Pancreas (tissue), 10 donors: ENCODE data around the gene CBR3. TPM values are rescaled to one million over a fixed set of nuclear protein-coding genes. Genes with fewer than 3 reads are reported as not detected.
"Not testable (repeated sequence)": the region's sequence is repeated elsewhere in the genome, so short reads cannot be mapped to it uniquely, and the experiment has no call there.

ENCODE experiments used
- ATAC-seq, 4 donors: fragments of 200-7000 bp; cut with Tn5 transposase; one replicate each; pipeline versions ENCODE4 v1.8.0 to v1.9.1; 2020; ENCODE audit warnings: mild to moderate bottlenecking in 4 of 4, moderate library complexity in 4 of 4
- DNase-seq, 6 donors: peaks; one replicate each; pipeline ENCODE4 v3.0.0-alpha.2; 2020
- FAIRE-seq: peaks from 2 replicates; lab custom pipeline; 2012; peaks lifted over from hg19 to GRCh38; lab: Jason Lieb, UNC
- H3K27ac ChIP-seq, 4 donors: fragments of 200-600 bp; sonication (generic); 1 replicate in 3 of 4; 2 replicates in 1 of 4; pipeline versions ENCODE4 v1.5.0 to v1.8.0; 2020
- H3K27me3 ChIP-seq, 4 donors: fragments of 200-600 bp; one replicate each; pipeline ENCODE4 v1.8.0; 2021
- H3K36me3 ChIP-seq, 3 donors: fragments of 200-600 bp; sonication (generic) in 1 of 3; one replicate each; pipeline versions ENCODE4 v1.5.0 to v1.8.0; 2020 to 2021
- H3K4me1 ChIP-seq, 3 donors: fragments of 200-600 bp; one replicate each; pipeline ENCODE4 v1.8.0; 2021
- H3K4me3 ChIP-seq, 4 donors: fragments of 200-600 bp; sonication (generic) in 2 of 4; one replicate each; pipeline versions ENCODE4 v1.5.0 to v1.8.0; 2020 to 2021
- H3K9me3 ChIP-seq, 4 donors: fragments of 200-600 bp; one replicate each; pipeline ENCODE4 v1.8.0; 2021
- CTCF ChIP-seq, 4 donors: fragments of 200-600 bp; sonication (generic) in 3 of 4; IDR thresholded peaks; one replicate each; pipeline versions ENCODE4 v1.5.0 to v1.8.0; 2021; ENCODE audit warnings: antibody characterized with exemption in 4 of 4
- WGBS, 2 donors: extraction: QIAGEN DNeasy Blood & Tissue Kit; methylation state at CpG; one replicate each; pipeline ENCODE4 v1.1.7; 2013; 5-methylcytosine and 5-hydroxymethylcytosine counted together
- intact Hi-C, 3 donors: fragments of 100-400 bp; cut with DNase I; formaldehyde crosslinking; loops; one replicate each; pipeline versions ENCODE4 v1.11.1 to v1.14.2; 2022
- polyA plus RNA-seq, 2 donors: library from polyadenylated mRNA; stranded (reverse); fragments of 200-250 nt; gene quantifications; one replicate each; pipeline ENCODE4 v1.2.3, GENCODE V29; 2013
- total RNA-seq, 6 donors: library from RNA; stranded (reverse); fragmentation: NEBNext Ultra II Directional in 4 of 6; extraction: Animal tissue kit (Norgen Biotek cat#: 25700) in 4 of 6; gene quantifications; one replicate each; pipeline versions ENCODE4 v1.2.1 to v1.2.4, GENCODE V29; 2021 to 2023
- donor health status: healthy with polysubstance abuse.
- donor health status: DM: no; HTN: no; CAD: no; lungs with moderate emphysema.
- donor health status: DM: no; HTN: no; CAD: no.
- donor health status: control.
- donor health status: control.
- donor health status: Bipolar disorder and iron deficiency.
- donor health status: DM: yes; HTN: yes; CAD: no.
- donor health status: DM: no; HTN: no; CAD: no.
- donor health status: DM: no; HTN: no; CAD: no.
- donor health status: DM: yes; HTN: yes; CAD: no.

Gene CBR3
- total and polyA plus RNA-seq, 8 donors: 0.16 to 2.4 (median 1.1) TPM

GRCh38 chr21:36129219-36129618, 5.7 kb upstream of the CBR3 start:
- Histone ChIP-seq H3K27me3 (no peaks in the 10 kb centered on the region), H3K4me1 (peaks cover 0 to under 1% (median 0%) of the 10 kb centered on the region in 3 donors), H3K4me3 (no peak overlapping the region), H3K27ac (no peak overlapping the region), H3K9me3 (no peaks in the 10 kb centered on the region), H3K36me3 (no peaks in the 10 kb centered on the region)
- intact Hi-C loops: no loop called here
- 74 to 78% methylated on average over 2 of the region's 2 CpGs for WGBS, 2 donors
- ATAC-seq: no peak
- FAIRE-seq: no peak
- no peak for DNase-seq
- no peak for TF ChIP-seq CTCF (IDR thresholded peaks at IDR 0.05)

GRCh38 chr21:36130414-36130762, 4.5 kb upstream of the CBR3 start:
- WGBS, 2 donors: 28 to 32% methylated on average over 9 to 10 of the region's 18 CpGs
- H3K27me3 ChIP-seq, intact Hi-C loops, H3K4me1 ChIP-seq, H3K9me3 ChIP-seq, ATAC-seq, FAIRE-seq, H3K36me3 ChIP-seq, DNase-seq, H3K27ac ChIP-seq: not testable (repeated sequence)
- peak overlapping the region in 1 of 4 donors; percentile 36 for H3K4me3 ChIP-seq

- H3K9me3 ChIP-seq, H3K36me3 ChIP-seq, intact Hi-C loops, H3K4me1 ChIP-seq, H3K27me3 ChIP-seq, ATAC-seq, FAIRE-seq, H3K4me3 ChIP-seq, DNase-seq, H3K27ac ChIP-seq: not testable (repeated sequence)
- WGBS, 2 donors: 91 to 94% methylated on average over 5 of the region's 5 CpGs
These were observed 4.0 kb upstream of the CBR3 start for GRCh38 chr21:36130839-36131238.

- intact Hi-C loops: no loop called here
- 85 to 86% methylated on average over 8 of the region's 8 CpGs for WGBS, 2 donors
- Histone ChIP-seq H3K9me3 (no peaks in the 10 kb centered on the region), H3K27me3 (no peaks in the 10 kb centered on the region), H3K27ac (no peak overlapping the region), H3K36me3 (no peaks in the 10 kb centered on the region), H3K4me1 (peaks cover 0 to 8% (median 0%) of the 10 kb centered on the region in 3 donors), H3K4me3 (no peak overlapping the region)
- no peak for ATAC-seq
- DNase-seq: no peak
- TF ChIP-seq CTCF (IDR thresholded peaks at IDR 0.05): no peak
- FAIRE-seq: no peak
These were observed 2.2 kb upstream of the CBR3 start for GRCh38 chr21:36132696-36133095.

GRCh38 chr21:36135391-36136102, 668 bp downstream of the CBR3 start:
- no peak for FAIRE-seq
- Histone ChIP-seq H3K4me1 (peaks cover 0 to 8% (median 0%) of the 10 kb centered on the region in 3 donors), H3K9me3 (no peaks in the 10 kb centered on the region), H3K27ac (peak overlapping the region in 3 of 4 donors; percentile 34 to 63 (median 39)), H3K36me3 (no peaks in the 10 kb centered on the region), H3K4me3 (peak overlapping the region; percentile 27 to 61 (median 32)), H3K27me3 (no peaks in the 10 kb centered on the region)
- intact Hi-C loops: loop anchor here in 1 of 3 donors (5.0 kb wide), 1 partner anchor 197 kb away; no protein-coding TSS in a partner anchor
- peak in 3 of 6 donors; percentile 26 to 72 (median 42) for DNase-seq
- TF ChIP-seq CTCF (IDR thresholded peaks at IDR 0.05): no peak
- peak; percentile 44 to 76 (median 74) for ATAC-seq
- 0% methylated on average over 58 to 60 of the region's 60 CpGs for WGBS, 2 donors

- WGBS, 2 donors: 89 to 94% methylated on average over 13 of the region's 13 CpGs
- ATAC-seq, H3K36me3 ChIP-seq, H3K27me3 ChIP-seq, DNase-seq, H3K4me3 ChIP-seq, H3K9me3 ChIP-seq, FAIRE-seq, H3K27ac ChIP-seq, H3K4me1 ChIP-seq: not testable (repeated sequence)
- intact Hi-C loops: loop anchor here in 2 of 3 donors (5.0 to 10.0 kb wide), 3 partner anchors 68 to 195 kb away; no protein-coding TSS in a partner anchor
These were observed 4.9 kb downstream of the CBR3 start for GRCh38 chr21:36139791-36140190.
